Measurements from ENCODE around the gene PDLIM7. TPM values are rescaled to one million over a fixed set of nuclear protein-coding genes. Genes with fewer than 3 reads are reported as not detected.

The PDLIM7 gene
- polyA plus RNA-seq, 1 experiment = 195 TPM

GRCh38 chr5:177529247-177530203, 32.1 kb upstream of the PDLIM7 start:
- CTCF ChIA-PET = no interaction called here
- TF ChIP-seq, protein P1, sequence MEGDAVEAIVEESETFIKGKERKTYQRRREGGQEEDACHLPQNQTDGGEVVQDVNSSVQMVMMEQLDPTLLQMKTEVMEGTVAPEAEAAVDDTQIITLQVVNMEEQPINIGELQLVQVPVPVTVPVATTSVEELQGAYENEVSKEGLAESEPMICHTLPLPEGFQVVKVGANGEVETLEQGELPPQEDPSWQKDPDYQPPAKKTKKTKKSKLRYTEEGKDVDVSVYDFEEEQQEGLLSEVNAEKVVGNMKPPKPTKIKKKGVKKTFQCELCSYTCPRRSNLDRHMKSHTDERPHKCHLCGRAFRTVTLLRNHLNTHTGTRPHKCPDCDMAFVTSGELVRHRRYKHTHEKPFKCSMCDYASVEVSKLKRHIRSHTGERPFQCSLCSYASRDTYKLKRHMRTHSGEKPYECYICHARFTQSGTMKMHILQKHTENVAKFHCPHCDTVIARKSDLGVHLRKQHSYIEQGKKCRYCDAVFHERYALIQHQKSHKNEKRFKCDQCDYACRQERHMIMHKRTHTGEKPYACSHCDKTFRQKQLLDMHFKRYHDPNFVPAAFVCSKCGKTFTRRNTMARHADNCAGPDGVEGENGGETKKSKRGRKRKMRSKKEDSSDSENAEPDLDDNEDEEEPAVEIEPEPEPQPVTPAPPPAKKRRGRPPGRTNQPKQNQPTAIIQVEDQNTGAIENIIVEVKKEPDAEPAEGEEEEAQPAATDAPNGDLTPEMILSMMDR (IDR thresholded peaks at IDR 0.05; ENCODE audit: low read depth, low read length) = no peak
- Histone ChIP-seq H3K27ac (ENCODE audit: low read depth, low read length) (no peak overlapping the region), H3K9me3 (ENCODE audit: control insufficient read depth, insufficient read depth, low read length) (no peaks in the 10 kb centered on the region), H3K4me3 (ENCODE audit: low read depth, low read length) (no peak overlapping the region), H3K27me3 (ENCODE audit: control insufficient read depth, insufficient read depth, low read length) (no peaks in the 10 kb centered on the region)
- POLR2A ChIA-PET = no interaction called here
- DNase-seq (ENCODE audit: low read depth, low spot score) = no peak

DNA sequence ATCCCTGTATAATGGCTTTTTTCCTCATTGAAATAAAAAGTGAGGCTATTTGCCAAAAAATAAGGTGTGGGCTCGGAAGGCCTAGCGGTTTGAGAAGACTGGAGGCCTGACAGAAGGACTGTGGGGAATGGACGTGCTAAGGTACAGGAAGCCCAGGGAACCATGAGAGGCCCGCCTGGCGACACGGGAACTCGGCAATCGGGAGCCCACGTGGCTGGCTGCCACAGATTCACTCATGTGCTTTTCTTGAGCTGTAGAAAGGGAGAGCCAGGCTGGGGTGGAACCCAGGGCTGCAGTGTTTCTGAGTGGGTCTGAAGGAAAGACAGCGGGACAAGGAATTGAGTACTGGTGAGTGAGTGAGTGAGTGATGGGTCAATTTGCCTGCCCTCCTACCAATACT, 31.2 kb upstream of the PDLIM7 start:
- CTCF ChIA-PET = no interaction called here
- H3K9me3 ChIP-seq (ENCODE audit: control insufficient read depth, insufficient read depth, low read length) = no peaks in the 10 kb centered on the region; the same call in 1 of the 2 replicates
- TF ChIP-seq, protein P1 (IDR thresholded peaks at IDR 0.05; ENCODE audit: low read depth, low read length) = no peak
- no peak for DNase-seq (ENCODE audit: low read depth, low spot score)
- H3K4me3 ChIP-seq (ENCODE audit: low read depth, low read length) = no peak overlapping the region
- no peak overlapping the region for H3K27ac ChIP-seq (ENCODE audit: low read depth, low read length)
- no peaks in the 10 kb centered on the region for H3K27me3 ChIP-seq (ENCODE audit: control insufficient read depth, insufficient read depth, low read length)
- POLR2A ChIA-PET = no interaction called here

GRCh38 chr5:177527595-177527994, 30.2 kb upstream of the PDLIM7 start:
- DNase-seq (ENCODE audit: low read depth, low spot score) = no peak
- ChIA-PET CTCF (no interaction called here), POLR2A (no interaction called here)
- H3K27me3 ChIP-seq (ENCODE audit: control insufficient read depth, insufficient read depth, low read length) = no peaks in the 10 kb centered on the region
- no peaks in the 10 kb centered on the region; the same call in 1 of the 2 replicates for H3K9me3 ChIP-seq (ENCODE audit: control insufficient read depth, insufficient read depth, low read length)
- TF ChIP-seq, protein P1 (IDR thresholded peaks at IDR 0.05; ENCODE audit: low read depth, low read length) = no peak
- H3K4me3 ChIP-seq (ENCODE audit: low read depth, low read length) = no peak overlapping the region
- no peak overlapping the region for H3K27ac ChIP-seq (ENCODE audit: low read depth, low read length)

DNA sequence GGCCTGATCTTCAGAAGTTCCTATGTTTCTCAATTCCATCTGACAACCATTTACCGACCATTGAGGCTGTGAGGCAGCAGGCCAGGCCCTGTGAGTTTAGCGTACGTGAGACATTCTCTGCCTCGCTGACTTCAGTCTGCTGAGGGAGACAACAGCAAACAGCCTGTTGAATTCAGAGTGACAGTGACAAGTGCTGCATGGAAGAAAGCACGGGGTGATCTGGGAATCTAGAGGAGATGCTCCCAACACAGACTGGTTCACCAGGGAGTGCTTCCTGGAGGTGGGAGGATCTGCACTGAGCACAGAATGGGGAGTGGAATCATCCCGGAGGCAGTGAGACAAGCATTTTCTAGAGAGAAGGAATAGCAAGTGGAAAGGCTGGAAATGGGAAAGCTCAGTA, 29.4 kb upstream of the PDLIM7 start:
- H3K27me3 ChIP-seq (ENCODE audit: control insufficient read depth, insufficient read depth, low read length) = no peaks in the 10 kb centered on the region
- ChIA-PET CTCF (no interaction called here), POLR2A (interaction anchor here (1.1 kb wide), 1 partner anchor 9 kb away, joined by 3 read pairs; no protein-coding TSS in a partner anchor)
- H3K27ac ChIP-seq (ENCODE audit: low read depth, low read length) = no peak overlapping the region
- no peaks in the 10 kb centered on the region; the same call in 1 of the 2 replicates for H3K9me3 ChIP-seq (ENCODE audit: control insufficient read depth, insufficient read depth, low read length)
- no peak for DNase-seq (ENCODE audit: low read depth, low spot score)
- TF ChIP-seq, protein P1 (IDR thresholded peaks at IDR 0.05; ENCODE audit: low read depth, low read length) = no peak
- H3K4me3 ChIP-seq (ENCODE audit: low read depth, low read length) = no peak overlapping the region

- no peak for DNase-seq (ENCODE audit: low read depth, low spot score)
These were observed 28.8 kb upstream of the PDLIM7 start for GRCh38 chr5:177526191-177526590.

More at GRCh38 chr5:177526191-177526590, 28.8 kb upstream of the PDLIM7 start:
- no peaks in the 10 kb centered on the region for H3K27me3 ChIP-seq (ENCODE audit: control insufficient read depth, insufficient read depth, low read length)
- no peak overlapping the region for H3K27ac ChIP-seq (ENCODE audit: low read depth, low read length)
- H3K4me3 ChIP-seq (ENCODE audit: low read depth, low read length) = no peak overlapping the region
- no peaks in the 10 kb centered on the region; the same call in 1 of the 2 replicates for H3K9me3 ChIP-seq (ENCODE audit: control insufficient read depth, insufficient read depth, low read length)
- CTCF ChIA-PET = no interaction called here
- POLR2A ChIA-PET = interaction anchor here (1.1 kb wide), 1 partner anchor 9 kb away, joined by 3 read pairs; no protein-coding TSS in a partner anchor
- TF ChIP-seq, protein P1 (IDR thresholded peaks at IDR 0.05; ENCODE audit: low read depth, low read length) = no peak

Data from AG04450 (cell line).